ENCODE measurements around the gene FBXL16. TPM values are rescaled to one million over a fixed set of nuclear protein-coding genes. Genes with fewer than 3 reads are reported as not detected.

FBXL16 gene
- total RNA-seq, 1 donor from 2014 or later = not detected

DNA sequence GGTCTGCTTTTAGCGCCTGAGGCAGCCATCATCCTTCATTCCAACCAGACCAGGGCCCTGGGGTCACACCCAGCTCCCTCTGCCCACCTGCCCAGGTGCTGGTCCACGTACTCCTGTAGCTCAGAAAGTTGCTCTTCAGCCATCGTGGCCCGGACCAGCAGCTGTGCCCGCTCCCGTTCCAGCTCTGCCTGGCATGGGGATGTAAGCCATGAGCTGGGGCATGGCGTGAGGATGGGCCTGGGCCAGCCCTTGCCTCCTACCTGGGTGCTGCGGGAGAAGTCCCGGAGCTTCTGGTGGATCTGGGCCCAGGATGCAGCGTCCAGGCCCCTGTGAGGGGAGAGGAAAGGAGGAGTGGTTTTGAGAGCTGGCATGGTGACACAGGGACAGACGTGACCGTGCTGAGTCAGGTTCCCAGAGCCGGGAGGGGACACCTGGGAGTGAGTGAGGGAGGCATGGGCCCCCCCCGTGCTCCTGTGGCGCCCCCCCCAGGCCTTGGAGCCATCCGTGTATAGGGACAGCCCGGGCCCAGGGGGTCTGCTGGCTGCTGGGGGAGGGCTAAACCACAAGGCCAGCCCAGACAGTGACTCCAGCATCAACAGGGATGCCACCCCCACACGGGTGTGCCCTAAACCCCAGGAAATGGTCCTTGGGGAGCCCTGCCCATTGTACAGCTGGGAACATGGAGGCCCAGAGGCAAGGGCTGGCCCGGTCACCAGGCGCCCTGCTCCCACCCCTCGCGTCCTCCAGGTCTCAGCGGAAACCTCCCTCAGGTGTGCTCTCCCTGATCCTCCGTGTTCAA is 17.4 kb upstream of the FBXL16 start:
- no peak for DNase-seq

DNA sequence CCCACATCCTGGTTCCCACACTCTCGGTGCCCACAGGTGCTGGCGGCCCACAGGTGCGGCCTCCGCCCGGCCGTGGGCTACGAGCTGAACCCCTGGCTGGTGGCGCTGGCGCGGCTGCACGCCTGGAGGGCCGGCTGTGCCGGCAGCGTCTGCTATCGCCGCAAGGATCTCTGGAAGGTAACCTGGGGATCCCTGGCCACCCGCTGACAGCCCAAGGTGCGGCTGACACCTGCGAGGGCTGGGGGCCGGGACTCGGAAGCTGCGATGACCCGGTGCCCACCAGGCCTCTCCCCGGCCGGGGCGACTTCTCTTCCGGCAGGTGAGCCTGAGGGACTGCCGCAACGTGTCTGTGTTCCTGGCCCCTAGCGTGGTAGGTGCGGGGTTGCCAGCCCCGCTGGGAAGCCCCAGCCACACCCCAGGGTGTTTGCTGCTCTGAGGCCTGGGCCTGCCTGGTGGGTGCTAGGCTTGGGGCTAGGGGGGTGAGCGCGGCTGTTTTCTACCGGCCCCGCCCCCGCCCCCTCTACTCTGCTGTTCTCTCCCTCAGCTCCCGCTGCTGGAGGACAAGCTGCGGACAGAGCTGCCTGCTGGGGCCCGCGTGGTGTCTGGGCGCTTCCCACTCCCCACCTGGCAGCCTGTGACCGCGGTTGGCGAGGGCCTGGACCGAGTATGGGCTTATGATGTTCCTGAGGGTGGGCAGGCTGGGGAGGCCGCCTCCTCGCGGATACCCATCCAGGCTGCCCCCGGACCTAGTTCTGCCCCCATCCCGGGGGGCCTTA is 16.4 kb upstream of the FBXL16 start:
- DNase-seq = no peak

DNA sequence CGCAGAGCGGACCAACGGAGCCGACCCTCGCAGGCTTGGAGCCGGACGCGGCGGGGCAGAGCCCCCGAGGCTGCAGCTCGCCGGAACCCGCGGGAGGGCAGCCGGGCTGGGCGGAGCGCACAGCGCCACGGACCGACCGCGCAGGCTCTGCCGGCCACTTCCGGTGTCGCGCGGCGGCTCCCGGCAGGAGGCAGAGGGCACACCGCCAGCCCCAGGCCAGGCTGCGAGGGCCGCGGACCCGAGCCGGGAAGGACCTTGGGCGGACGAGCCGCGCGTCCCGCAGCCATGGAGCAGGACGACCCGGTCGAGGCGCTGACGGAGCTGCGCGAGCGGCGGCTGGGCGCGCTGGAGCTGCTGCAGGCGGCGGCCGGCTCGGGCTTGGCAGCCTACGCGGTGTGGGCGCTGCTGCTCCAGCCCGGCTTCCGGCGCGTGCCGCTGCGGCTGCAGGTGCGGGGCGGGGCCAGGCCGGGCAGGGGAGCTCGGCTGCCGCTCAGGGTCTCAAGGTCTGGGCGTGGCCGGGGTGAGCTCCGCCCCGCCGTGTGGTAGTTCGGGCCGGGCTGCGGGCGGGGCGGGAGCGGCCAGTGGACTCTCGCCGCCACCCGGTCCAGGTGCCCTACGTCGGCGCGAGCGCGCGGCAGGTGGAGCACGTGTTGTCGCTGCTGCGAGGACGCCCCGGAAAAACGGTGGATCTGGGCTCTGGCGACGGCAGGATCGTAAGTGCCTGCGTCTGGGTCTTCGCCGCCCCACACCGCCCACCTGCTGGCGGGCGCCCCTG is 15.6 kb upstream of the FBXL16 start, which contains the start of gene ANTKMT:
Gene ANTKMT (plus strand): TSS at position 157 of the 775 bp plus-strand sequence. CDS start 129 bp downstream, at position 286.
- DNase-seq = peak; percentile 71

DNA sequence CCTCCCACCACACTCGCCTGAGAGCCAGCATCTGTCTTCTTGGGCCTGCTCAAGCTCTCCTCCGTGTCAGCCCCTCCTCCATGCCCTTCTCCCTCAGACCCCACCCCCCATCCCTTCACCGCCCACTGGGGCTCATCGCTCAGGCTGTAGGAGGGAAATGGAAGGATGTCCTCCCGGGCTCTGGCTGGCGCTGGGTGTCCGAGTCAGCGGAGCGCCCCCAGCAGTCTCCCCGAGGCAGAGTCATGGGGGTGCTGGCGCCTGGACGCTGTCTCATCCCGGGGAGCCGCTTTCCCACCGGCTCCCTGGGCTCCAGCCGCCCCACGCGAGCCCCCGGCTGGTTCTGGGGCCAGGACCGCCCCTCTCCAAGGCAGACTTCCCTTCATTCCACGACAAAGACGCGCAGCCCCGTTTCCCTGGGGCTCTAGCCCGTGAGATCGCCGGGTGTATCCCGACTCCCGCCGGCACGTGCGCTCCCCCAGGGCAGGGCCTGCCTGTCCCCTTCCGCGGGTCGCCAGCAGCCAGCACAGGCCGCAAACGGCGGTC is 14.9 kb upstream of the FBXL16 start:
- peak; percentile 46 for DNase-seq

DNA sequence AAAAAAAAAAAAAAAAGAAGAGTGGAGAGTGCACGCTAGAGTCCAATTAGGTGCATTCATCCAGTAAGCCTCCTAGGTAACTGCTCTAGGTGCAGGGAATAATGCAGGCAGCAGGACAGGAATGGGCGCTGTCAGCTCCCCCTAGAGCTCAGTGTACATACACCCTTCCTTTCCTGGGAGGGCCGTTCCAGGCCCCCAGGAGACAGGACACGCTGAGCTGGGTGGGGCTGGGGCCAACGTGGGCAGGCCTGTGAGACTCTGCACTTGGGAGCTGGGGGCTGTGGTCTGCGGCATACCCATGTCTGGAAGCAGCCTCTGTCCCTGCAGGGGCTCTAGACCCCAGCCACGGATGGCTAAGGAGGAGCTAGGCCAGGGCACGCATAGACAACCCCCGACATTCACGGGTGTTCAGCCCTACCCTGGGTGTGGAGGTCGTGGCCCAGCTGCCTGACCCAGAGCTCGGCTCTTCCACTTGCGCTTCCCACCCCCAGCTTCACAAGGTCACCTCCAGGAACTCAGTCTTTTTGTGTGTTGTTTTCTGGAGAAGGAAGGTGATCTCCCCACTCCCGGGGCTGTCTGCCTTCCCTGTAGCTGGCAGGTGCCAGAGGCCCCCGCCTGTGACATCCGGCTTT is 14.3 kb upstream of the FBXL16 start:
- DNase-seq = no peak

DNA sequence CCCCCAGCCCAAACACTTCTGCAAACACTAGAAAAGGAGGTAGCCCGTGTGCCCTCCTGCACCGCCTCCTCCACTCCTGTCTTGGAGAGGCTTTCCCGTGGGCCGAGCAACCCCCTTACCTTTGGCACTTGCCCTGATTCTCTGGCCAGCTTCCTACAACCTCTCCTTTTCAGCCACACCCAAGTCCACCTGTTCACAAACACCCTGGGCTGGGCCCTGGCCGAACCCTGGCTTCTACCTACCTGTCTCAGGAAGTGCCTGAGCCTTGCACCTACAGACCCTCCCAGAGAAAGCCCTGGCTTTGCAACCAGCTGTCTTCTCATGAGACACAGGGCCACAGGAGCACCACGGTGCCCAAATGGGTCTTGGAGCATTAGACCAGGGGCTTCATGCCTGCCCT is 13.3 kb upstream of the FBXL16 start:
- DNase-seq = no peak

DNA sequence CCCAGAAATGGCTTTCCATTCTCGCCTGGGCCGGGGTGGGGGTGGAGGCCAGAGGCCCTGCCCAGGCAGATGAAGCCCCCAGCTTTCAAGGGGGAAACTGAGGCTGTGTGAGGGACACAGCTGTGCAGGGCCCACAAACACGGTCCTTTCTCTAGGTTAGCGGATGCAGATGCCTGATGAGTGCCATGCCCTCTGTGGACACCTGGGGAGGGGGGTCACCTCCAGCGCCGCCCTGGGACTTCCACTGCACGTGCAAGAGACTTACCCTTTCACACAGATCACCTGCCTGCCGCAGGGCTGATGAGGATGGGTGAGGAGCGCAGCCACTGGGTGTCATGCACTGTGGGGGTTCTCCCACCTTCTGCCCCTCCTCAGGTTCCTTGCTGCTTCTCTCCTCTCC is 12.8 kb upstream of the FBXL16 start:
- DNase-seq = no peak

DNA sequence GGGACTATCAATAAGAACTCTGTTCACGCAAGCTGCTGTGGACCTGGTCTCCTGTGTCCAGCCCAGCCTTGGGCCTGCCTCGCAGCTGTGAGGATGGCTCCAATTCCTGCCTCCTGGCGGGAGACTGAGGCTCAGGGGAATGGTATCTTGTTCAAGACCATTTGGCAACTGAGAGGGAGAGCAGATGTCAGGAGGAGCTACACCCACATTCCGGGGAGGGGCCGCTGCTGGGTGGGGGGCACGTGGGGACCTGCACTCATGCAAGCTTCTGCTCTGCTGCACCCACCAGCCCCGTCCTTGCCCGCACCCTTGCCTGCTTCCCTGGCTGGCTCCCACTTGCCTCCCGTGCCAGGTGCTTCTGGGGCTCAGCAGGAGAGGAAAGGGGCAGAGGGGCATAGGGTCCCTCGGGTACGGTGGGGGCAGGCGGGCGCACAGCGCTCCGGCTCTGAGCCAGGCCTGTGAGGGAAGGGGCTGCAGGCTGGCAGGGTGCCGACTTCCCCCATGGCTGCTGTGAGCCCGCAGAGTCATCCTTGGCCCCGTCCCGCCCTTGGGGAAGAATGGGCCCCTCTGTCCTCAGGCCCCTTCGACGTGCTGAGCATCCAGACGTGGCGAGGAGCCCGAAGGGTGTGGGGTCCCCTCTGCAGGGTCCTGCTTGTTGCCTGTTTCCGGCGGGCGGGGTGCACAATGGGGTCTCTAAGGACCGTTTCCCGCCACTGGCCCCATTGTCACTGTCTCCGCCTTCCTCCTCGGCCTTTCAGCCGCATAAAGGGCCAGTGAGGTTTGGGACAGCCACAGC is 12.0 kb upstream of the FBXL16 start:
- no peak for DNase-seq

DNA sequence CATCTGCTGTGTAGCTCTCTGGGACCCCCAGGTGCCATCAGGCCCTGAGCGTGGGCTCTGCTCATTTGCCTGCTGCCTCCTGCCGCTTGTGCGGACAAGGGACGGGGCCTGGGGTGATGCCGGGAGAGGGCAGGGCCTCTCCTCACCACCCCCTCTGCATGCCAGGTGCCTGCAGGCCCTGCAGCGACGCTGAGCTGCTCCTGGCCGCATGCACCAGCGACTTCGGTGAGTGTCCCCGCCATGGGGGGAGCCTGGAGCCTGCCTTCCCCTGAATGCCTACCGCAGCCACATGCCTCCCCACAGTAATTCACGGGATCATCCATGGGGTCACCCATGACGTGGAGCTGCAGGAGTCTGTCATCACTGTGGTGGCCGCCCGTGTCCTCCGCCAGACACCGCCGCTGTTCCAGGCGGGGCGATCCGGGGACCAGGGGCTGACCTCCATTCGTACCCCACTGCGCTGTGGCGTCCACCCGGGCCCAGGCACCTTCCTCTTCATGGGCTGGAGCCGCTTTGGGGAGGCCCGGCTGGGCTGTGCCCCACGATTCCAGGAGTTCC is 11.2 kb upstream of the FBXL16 start:
- DNase-seq = no peak

DNA sequence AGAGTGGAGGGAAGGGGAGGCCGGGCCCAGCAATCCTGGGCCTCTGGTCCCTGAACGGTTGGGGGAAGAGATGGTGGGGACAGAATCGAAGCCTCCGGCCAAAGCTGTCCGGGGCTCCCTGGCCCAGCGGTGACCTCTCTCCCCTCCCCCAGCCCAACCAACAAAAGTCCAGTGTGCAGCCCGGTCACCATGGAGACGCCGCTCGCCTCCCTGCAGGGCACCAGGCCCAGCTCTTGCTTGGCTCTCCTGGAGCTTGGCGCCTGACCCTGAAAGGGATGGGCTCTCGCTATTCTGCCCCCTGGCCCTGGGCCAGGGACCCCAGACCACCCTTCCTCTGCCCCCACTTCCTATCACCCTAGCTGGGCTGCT is 10.6 kb upstream of the FBXL16 start:
- no peak for DNase-seq

DNA sequence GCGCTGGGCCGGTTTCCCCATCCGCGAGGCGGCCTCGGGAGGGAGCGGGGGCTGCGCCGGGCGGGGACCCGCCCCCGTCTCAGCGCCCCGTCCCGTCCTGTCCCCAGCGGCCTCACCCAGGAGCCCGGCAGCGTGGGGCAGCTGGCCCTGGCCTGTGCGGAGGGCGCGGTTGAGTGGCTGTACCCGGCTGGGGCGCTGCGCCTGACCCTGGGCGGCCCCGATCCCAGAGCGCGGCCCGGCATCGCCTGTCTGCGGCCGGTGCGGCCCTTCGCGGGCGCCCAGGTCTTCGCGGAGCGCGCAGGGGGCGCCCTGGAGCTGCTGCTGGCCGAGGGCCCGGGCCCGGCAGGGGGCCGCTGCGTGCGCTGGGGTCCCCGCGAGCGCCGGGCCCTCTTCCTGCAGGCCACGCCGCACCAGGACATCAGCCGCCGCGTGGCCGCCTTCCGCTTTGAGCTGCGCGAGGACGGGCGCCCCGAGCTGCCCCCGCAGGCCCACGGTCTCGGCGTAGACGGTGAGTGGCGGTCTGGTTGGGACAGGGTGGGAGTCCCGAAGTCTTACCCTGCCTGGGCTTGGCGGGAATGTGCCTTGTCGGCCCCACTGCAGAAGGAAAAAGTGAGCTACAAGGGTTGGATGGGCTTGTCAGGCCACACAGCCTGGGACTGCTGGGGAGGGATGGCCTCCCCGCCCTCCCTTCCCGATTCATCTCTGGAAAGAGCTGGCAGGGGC is 10.0 kb upstream of the FBXL16 start:
- DNase-seq = peak; percentile 37

DNA sequence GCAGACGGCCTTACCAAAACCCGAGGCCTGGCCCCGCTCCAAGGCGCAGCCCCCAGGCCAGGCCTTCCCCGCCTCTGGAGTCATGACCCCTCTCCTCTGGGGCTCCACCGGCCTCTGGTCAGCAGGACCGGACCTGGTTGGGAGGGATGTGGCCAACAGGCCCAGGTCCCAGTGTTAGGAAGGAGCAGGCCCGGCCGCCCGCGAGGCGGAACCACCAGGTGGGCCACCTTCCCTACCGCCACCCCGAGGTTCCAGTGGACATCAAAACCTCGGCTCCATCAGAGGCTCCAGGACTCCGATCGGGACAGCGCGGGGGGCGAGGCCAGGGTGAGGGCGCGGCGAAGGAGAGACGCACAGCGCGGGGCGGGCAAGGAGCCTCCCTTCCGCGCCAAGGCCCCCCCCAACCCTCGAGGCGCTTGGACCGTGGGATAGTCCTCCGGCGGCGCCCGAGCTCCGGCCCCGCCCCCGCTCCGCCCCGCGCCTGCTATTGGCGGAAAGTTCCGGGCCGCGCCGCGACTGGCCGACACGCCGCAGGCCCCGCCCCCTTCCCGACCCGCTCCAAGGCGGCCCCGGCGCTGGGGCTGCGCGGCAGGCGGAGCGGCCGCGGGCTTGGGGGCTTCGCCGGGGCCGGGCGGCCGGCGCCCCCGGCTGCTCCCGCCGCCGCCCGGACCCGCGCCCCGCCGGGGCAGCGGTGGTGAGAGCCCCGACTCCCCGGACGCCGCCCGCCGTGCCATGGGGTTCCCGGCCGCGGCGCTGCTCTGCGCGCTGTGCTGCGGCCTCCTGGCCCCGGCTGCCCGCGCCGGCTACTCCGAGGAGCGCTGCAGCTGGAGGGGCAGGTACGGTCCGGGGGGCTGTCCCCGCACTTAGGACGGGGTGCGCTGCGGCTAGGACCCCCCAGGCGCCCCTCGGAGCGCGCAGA is 9.2 kb upstream of the FBXL16 start, which contains the start of gene METRN:
Gene METRN (plus strand): TSS at position 561 of the 919 bp plus-strand sequence. CDS start 172 bp downstream, at position 733.
- DNase-seq = peak; percentile 89

DNA sequence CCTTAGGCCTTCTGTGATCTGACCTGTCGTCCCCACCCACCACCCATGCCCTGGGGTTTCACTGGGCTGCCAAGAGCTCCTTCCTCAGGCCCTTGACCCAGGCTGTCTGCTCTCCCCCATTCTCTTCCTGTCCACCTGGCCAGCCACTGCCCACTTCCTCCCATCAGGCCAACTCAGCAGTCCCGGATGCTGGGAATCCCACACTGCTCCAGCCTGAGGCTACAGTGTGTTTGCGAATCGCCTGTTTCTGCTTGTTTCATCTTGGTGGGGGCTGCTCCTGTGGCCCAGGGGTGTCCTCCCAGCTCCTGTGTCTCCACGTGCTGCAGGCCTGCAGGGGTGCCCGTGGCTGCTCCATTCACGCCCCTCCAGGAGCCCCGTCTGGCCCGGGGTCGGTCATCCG is 8.5 kb upstream of the FBXL16 start:
- no peak for DNase-seq

DNA sequence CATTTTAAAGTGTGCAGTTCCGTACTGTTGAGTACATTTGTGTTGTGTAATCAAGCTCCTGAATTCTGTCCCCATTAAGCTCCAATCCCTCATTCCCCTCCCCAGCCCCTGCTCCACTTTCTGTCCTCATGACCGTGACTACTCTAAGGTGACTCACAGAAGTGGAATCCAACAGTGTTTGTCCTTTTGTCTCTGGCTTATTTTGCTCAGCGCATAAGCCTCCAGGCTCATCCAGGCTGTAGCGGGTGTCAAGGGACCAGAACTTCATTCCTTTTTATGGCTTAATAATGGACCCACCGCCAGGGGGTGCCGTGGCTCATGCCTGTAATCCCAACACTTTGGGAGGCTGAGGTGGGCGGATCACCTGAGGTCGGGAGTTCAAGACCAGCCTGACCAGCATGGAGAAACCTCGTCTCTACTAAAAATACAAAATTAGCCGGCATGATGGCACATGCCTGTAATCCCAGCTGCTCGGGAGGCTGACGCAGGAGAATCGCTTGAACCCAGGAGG is 7.2 kb upstream of the FBXL16 start:
- DNase-seq = peak; percentile 72

DNA sequence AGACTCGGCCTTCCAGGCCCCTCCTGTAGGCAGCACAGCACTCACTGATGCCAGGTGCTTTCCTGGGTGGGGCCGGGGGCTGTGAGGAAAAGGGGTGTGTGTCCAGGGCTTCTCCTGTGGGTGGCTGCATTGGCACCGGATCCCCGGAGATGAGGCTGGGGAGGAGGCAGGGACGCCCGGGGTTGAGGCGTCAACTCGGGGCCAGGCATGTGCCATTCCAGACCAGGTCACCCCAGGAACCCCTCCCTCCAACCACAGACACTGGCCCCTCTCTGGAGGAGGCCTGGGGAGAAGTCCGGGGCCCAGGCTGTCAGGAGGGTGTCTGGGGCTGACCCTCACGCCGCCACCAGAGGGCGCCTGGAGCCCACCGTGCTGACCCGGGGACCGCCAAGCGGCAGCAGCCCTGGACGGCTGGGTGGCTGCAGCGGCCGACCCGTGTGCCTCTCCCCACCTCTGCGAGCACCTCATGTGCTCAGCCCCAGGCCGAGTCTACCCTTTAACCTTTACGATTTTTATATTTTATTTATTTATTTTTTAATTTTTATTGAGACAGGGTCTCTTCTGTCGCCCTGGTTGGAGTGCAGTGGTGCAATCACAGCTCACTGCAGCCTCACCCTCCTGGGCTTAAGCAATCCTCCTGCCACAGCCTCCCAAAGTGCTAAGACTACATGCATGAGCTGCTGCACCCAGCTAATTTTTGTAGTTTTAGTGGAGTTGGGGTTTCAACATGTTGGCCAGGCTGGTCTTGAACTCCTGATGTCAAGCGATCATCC is 6.1 kb upstream of the FBXL16 start:
- DNase-seq = peak; percentile 83

DNA sequence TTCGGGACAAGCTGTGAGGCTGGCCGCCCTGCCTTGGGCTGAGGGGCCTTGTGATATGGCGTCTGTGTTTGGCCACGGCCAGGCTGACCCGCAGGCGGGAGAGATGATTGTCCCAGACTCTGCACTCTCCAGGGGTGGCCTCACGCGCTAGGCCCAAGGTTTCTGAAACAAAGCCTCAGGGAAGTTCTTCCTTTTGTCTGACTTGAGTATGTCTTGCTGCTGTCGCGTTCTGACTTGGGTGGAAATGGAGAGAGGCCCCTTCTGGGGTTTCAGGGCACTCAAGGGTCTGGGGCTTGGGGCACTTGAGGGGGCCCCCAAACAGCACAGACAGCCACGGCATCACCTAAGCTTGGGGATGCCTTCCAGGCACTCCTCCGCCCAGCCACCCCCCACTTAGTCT is 5.5 kb upstream of the FBXL16 start:
- DNase-seq = no peak

DNA sequence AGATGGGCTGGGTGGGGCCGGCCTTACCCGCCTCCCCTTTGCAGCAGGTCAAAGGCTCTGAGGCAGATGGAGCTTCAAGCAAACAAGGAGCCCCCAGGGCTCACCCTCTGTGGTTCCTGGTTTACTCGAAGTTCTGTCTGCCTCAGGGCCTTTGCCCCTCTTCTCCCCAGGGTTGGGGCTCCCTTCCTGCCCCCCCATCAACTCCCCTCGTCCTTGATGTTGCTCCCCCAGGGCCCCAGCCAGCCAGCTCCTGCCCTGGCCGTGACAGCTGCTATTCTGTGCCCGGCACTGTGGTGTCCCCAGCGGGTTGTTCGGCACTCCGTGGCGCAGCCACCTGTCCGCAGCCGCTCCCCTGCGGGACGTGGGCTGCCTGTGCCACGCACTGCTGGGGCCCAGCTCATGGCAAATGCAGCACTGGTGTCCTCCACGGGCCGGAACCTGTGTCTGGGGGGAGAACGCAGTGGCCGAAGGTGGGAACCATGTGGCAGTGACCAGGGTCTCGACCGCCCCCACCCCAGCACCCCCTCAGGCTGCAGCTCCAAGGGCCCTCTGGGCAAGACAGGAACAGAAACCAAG is 5.0 kb upstream of the FBXL16 start:
- DNase-seq = no peak

Measured in dermis blood vessel endothelial cell (primary cell).